Measurements from ENCODE around the gene SULT1E1.

Gene SULT1E1

DNA sequence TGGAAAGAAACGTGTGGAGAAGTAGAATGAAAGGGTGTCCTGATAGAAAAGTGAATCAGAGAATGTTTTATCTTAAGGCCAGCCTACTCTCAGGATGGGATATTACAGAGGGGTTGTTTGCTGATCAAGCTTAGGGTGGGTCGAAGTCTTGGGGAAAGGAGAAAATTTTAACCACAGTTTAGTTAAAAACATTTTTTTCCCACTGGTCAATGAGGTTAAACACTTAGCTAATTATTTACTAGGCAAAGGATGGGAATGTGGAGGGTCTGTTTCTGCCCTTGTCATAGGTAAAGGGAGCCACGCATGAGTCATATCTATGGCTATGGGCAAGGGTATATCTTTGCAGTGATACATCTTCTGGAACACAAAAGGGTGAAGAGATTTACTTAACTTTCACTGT is 16.1 kb upstream of the SULT1E1 start:
- Histone ChIP-seq H3K4me1 (ENCODE audit: control insufficient read depth, insufficient read depth, low read length) (no peaks in the 10 kb centered on the region), H3K27ac (ENCODE audit: low read length) (no peak overlapping the region), H3K36me3 (ENCODE audit: control insufficient read depth, insufficient read depth, low read length) (no peaks in the 10 kb centered on the region), H3K27me3 (ENCODE audit: control insufficient read depth, insufficient read depth, low read length) (no peaks in the 10 kb centered on the region), H3K4me3 (ENCODE audit: low read length) (no peak overlapping the region), H3K9me3 (ENCODE audit: control insufficient read depth, insufficient read depth, low read length) (no peaks in the 10 kb centered on the region)
- no peak for DNase-seq (ENCODE audit: low read depth, low spot score)
- no CpG with 5 or more reads among the region's 3 CpGs for WGBS (ENCODE audit: insufficient coverage, insufficient read length)

DNA sequence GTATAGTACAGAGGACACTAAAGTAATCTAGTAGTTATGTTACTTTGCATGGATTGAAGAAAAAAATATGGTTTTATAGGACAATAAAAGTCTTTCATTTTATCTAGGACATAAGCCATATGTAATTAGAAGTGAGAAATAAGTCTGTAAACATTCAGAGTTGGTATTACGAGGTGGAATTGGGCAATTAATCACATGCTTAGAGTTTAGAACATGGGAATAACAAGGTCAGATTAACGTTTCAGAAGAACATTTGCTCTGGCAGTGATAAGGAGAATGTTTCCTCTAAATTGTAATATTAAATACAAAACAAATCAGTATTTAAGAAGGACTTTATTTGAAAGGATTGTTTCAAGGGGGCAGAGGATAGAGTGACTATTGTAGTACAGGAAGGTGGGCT is 15.6 kb upstream of the SULT1E1 start:
- no CpG with 5 or more reads among the region's 2 CpGs for WGBS (ENCODE audit: insufficient coverage, insufficient read length)
- H3K27ac ChIP-seq (ENCODE audit: low read length), result no peak overlapping the region
- DNase-seq (ENCODE audit: low read depth, low spot score), result no peak
- no peaks in the 10 kb centered on the region for H3K4me1 ChIP-seq (ENCODE audit: control insufficient read depth, insufficient read depth, low read length)
- H3K36me3 ChIP-seq (ENCODE audit: control insufficient read depth, insufficient read depth, low read length), result no peaks in the 10 kb centered on the region
- no peak overlapping the region for H3K4me3 ChIP-seq (ENCODE audit: low read length)
- H3K27me3 ChIP-seq (ENCODE audit: control insufficient read depth, insufficient read depth, low read length), result no peaks in the 10 kb centered on the region
- H3K9me3 ChIP-seq (ENCODE audit: control insufficient read depth, insufficient read depth, low read length), result no peaks in the 10 kb centered on the region

DNA sequence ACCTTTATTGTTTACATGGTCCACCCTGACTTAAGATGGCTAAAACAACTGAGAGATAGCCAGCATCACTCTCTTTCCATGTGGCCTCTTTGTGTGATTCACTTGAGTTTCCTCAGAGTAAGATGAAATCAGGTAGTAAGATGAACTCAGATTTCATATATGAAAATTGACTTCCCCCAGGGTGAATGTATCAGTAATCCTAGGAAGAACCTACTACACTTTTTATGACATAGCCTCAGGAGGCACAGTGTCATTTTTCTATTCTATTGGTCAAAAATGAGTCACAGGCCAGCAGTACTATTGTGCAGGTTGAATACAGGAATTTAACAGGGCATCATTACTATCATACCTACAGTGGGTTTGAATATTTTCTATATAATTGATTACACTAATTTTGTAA is 14.6 kb upstream of the SULT1E1 start:
- Histone ChIP-seq H3K4me1 (ENCODE audit: control insufficient read depth, insufficient read depth, low read length) (no peaks in the 10 kb centered on the region), H3K4me3 (ENCODE audit: low read length) (no peak overlapping the region), H3K36me3 (ENCODE audit: control insufficient read depth, insufficient read depth, low read length) (no peaks in the 10 kb centered on the region), H3K9me3 (ENCODE audit: control insufficient read depth, insufficient read depth, low read length) (no peaks in the 10 kb centered on the region), H3K27ac (ENCODE audit: low read length) (no peak overlapping the region), H3K27me3 (ENCODE audit: control insufficient read depth, insufficient read depth, low read length) (no peaks in the 10 kb centered on the region)
- no peak for DNase-seq (ENCODE audit: low read depth, low spot score)

DNA sequence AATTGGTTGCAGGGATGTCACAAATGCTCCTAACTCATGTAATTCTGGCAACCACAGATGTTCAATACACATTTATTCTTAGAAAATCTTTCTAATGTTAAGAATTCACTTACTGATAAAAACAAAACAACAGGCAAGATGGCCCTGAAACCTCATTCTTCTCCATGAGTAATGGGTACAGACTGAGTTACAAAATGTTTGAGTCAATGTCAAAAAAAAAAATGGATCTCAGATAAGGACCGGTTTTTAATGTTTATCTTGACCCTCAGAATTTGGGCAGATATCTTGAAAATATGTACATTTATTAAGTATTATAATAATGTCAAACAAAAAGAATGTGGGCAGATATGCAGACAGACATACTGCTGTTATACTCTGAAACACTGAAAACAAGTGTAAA is 1.8 kb upstream of the SULT1E1 start:
- no peak overlapping the region for H3K4me3 ChIP-seq (ENCODE audit: low read length)
- H3K36me3 ChIP-seq (ENCODE audit: control insufficient read depth, insufficient read depth, low read length), result no peaks in the 10 kb centered on the region
- no peak overlapping the region for H3K27ac ChIP-seq (ENCODE audit: low read length)
- no peaks in the 10 kb centered on the region for H3K9me3 ChIP-seq (ENCODE audit: control insufficient read depth, insufficient read depth, low read length)
- H3K4me1 ChIP-seq (ENCODE audit: control insufficient read depth, insufficient read depth, low read length), result no peaks in the 10 kb centered on the region
- no peaks in the 10 kb centered on the region for H3K27me3 ChIP-seq (ENCODE audit: control insufficient read depth, insufficient read depth, low read length)
- WGBS (ENCODE audit: insufficient coverage, insufficient read length), result no CpG with 5 or more reads among the region's 1 CpG
- DNase-seq (ENCODE audit: low read depth, low spot score), result no peak

DNA sequence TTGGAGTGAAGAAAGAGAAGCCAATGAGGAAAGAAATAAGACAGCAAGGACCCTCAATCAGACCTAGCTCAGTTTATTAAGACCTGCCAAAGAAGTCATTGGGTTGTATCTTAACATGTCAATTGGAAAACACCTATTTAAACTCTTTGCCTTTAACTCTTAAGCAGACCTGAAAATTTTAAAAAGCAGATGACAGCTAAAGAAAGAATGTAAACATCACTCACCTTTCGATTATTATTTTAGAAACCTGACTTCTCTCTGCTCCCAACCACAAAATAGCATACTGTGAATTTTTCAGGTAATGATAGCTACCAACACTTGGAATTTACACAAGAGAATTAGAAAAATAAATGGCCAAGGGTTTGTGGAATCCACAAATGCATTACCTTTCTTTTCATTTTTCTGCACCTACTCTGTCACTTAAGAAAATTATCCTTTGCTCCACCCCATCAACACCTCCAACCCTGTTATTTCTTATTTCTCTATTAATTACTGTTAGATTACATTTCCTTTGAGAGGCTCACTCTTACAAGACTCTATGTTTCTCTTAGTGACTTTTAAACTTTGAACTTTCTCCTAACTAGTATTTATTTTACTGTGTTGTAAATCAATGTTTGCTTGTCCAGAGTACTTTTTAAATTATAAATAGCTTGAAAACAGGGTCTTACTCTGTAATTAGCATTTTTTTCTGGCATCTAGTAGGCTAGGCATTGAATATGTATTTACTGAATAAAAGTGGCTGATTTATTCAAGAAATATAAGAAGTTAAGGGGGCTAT is 765 bp upstream of the SULT1E1 start:
- no peaks in the 10 kb centered on the region for H3K4me1 ChIP-seq (ENCODE audit: control insufficient read depth, insufficient read depth, low read length)
- no peaks in the 10 kb centered on the region for H3K27me3 ChIP-seq (ENCODE audit: control insufficient read depth, insufficient read depth, low read length)
- no peak for DNase-seq (ENCODE audit: low read depth, low spot score)
- no peaks in the 10 kb centered on the region for H3K36me3 ChIP-seq (ENCODE audit: control insufficient read depth, insufficient read depth, low read length)
- no CpG with 5 or more reads among the region's 1 CpG for WGBS (ENCODE audit: insufficient coverage, insufficient read length)
- H3K9me3 ChIP-seq (ENCODE audit: control insufficient read depth, insufficient read depth, low read length), result no peaks in the 10 kb centered on the region
- H3K27ac ChIP-seq (ENCODE audit: low read length), result no peak overlapping the region
- no peak overlapping the region for H3K4me3 ChIP-seq (ENCODE audit: low read length)

DNA sequence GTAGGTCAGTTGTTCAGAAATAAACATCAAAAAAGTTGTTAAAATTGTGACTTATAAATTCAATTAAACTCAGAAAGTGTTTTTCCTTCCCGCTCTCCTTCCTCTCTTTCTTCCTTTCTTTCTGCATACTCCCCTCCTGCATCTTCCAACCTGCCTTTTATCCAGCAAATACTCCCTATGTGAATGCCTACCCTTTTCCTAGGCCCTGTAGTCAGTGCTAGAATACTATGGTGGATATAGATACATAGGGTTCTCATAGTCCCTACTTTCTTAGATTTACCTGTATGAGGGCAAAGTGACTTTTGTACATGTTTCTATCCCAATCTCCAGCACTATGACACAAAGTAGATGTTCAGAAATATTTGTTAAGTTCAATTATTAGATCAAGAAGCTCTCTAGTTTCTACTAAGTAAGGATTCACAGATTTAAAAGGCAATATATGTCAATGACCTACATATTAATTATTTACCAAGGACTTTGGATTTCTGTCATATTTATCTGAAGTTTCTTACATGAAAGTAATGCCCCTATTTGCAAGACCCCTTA is 732 bp downstream of the SULT1E1 start:
- H3K27me3 ChIP-seq (ENCODE audit: control insufficient read depth, insufficient read depth, low read length), result no peaks in the 10 kb centered on the region
- no peaks in the 10 kb centered on the region for H3K4me1 ChIP-seq (ENCODE audit: control insufficient read depth, insufficient read depth, low read length)
- WGBS (ENCODE audit: insufficient coverage, insufficient read length), result no CpG with 5 or more reads among the region's 1 CpG
- H3K27ac ChIP-seq (ENCODE audit: low read length), result no peak overlapping the region
- no peaks in the 10 kb centered on the region for H3K9me3 ChIP-seq (ENCODE audit: control insufficient read depth, insufficient read depth, low read length)
- DNase-seq (ENCODE audit: low read depth, low spot score), result no peak
- no peaks in the 10 kb centered on the region for H3K36me3 ChIP-seq (ENCODE audit: control insufficient read depth, insufficient read depth, low read length)
- no peak overlapping the region for H3K4me3 ChIP-seq (ENCODE audit: low read length)

DNA sequence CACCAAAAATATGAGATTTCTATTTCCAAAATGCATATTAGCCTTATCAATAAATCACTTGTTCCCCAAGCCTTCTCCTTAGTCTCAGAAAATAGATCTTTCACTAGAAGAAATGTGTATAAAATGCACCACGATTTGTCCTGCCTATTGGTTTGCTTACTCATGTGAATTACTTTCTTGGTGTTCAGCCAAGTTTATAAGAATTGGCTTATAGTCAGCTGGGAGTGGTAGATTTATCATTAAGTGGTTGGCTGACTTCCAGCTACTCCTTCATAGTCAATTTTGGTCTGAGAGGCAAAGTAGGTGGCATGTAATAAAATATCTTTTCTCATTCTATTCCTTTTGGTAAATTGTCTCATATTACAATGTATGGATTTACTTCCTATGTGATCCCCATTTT is 1.3 kb downstream of the SULT1E1 start:
- Histone ChIP-seq H3K9me3 (ENCODE audit: control insufficient read depth, insufficient read depth, low read length) (no peaks in the 10 kb centered on the region), H3K27me3 (ENCODE audit: control insufficient read depth, insufficient read depth, low read length) (no peaks in the 10 kb centered on the region), H3K27ac (ENCODE audit: low read length) (no peak overlapping the region), H3K36me3 (ENCODE audit: control insufficient read depth, insufficient read depth, low read length) (no peaks in the 10 kb centered on the region), H3K4me3 (ENCODE audit: low read length) (no peak overlapping the region), H3K4me1 (ENCODE audit: control insufficient read depth, insufficient read depth, low read length) (no peaks in the 10 kb centered on the region)
- DNase-seq (ENCODE audit: low read depth, low spot score), result no peak
- WGBS (ENCODE audit: insufficient coverage, insufficient read length), result no CpG with 5 or more reads among the region's 1 CpG

DNA sequence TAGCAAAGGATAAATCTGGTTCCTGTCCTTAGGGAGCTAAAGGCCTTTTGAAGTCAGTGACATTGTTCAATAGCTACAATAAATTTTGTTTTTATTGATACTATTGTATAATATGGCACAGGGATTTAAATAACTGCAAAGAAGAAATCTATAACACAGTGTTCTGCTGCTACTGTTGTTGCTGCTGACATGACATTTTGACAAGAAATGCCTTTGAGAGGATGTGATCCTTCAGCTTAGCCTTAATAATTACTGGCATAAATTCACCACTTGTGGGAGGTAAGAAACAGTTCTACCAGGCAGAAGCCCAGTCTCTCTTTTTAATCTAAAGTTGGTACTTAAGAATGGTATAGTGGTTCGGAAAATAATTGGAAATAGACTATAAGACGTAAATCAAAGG is 4.1 kb downstream of the SULT1E1 start:
- 100% methylated on average over 2 of the region's 2 CpGs for WGBS (ENCODE audit: insufficient coverage, insufficient read length)

DNA sequence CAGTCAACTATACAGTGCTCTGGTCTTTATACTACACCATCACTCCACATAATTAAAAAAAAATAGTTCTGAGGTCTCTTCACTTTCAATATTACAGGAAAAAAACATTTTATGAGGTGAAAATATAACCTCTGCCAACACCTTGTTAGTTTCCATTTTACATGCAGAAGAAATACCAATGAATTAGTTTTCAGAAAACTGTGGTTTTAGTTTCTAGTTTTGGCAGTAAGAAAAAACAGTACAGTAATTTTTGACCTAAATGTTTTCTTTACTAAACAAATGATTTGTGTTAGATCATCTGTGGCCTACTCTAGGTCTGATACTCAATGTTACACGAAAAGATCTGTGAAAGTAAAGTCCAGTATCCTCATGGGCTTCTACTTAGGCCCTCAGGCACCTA is 10.0 kb downstream of the SULT1E1 start:
- Histone ChIP-seq H3K27me3 (ENCODE audit: control insufficient read depth, insufficient read depth, low read length) (no peaks in the 10 kb centered on the region), H3K27ac (ENCODE audit: low read length) (no peak overlapping the region), H3K36me3 (ENCODE audit: control insufficient read depth, insufficient read depth, low read length) (no peaks in the 10 kb centered on the region), H3K4me3 (ENCODE audit: low read length) (no peak overlapping the region), H3K9me3 (ENCODE audit: control insufficient read depth, insufficient read depth, low read length) (no peaks in the 10 kb centered on the region), H3K4me1 (ENCODE audit: control insufficient read depth, insufficient read depth, low read length) (no peaks in the 10 kb centered on the region)
- WGBS (ENCODE audit: insufficient coverage, insufficient read length), result no CpG with 5 or more reads among the region's 1 CpG
- no peak for DNase-seq (ENCODE audit: low read depth, low spot score)

More for the DNA sequence above, 4.1 kb downstream of the SULT1E1 start:
- Histone ChIP-seq H3K4me3 (ENCODE audit: low read length) (no peak overlapping the region), H3K4me1 (ENCODE audit: control insufficient read depth, insufficient read depth, low read length) (no peaks in the 10 kb centered on the region), H3K9me3 (ENCODE audit: control insufficient read depth, insufficient read depth, low read length) (no peaks in the 10 kb centered on the region), H3K27me3 (ENCODE audit: control insufficient read depth, insufficient read depth, low read length) (no peaks in the 10 kb centered on the region), H3K36me3 (ENCODE audit: control insufficient read depth, insufficient read depth, low read length) (no peaks in the 10 kb centered on the region), H3K27ac (ENCODE audit: low read length) (no peak overlapping the region)
- DNase-seq (ENCODE audit: low read depth, low spot score), result no peak

DNA sequence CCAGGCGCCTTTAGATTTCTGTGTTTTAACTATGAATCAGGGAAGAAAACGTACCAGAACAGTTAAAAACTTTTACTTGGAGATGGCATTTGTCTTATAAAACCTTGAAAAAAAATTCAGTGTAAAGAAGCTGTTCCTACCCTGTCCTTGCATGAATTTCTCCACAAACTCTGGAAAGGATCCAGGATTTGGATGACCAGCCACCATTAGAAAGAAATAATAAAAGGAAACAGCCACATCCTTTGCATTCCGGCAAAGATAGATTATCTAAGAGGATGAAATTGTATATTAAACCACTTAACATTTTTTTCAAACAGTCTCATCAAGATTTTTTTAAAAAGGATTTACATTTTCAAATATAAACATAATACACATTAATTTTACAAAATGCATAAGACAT is 10.6 kb downstream of the SULT1E1 start:
- Histone ChIP-seq H3K27ac (ENCODE audit: low read length) (no peak overlapping the region), H3K36me3 (ENCODE audit: control insufficient read depth, insufficient read depth, low read length) (no peaks in the 10 kb centered on the region), H3K9me3 (ENCODE audit: control insufficient read depth, insufficient read depth, low read length) (no peaks in the 10 kb centered on the region), H3K27me3 (ENCODE audit: control insufficient read depth, insufficient read depth, low read length) (no peaks in the 10 kb centered on the region), H3K4me1 (ENCODE audit: control insufficient read depth, insufficient read depth, low read length) (no peaks in the 10 kb centered on the region), H3K4me3 (ENCODE audit: low read length) (no peak overlapping the region)
- no peak for DNase-seq (ENCODE audit: low read depth, low spot score)
- no CpG with 5 or more reads among the region's 3 CpGs for WGBS (ENCODE audit: insufficient coverage, insufficient read length)

DNA sequence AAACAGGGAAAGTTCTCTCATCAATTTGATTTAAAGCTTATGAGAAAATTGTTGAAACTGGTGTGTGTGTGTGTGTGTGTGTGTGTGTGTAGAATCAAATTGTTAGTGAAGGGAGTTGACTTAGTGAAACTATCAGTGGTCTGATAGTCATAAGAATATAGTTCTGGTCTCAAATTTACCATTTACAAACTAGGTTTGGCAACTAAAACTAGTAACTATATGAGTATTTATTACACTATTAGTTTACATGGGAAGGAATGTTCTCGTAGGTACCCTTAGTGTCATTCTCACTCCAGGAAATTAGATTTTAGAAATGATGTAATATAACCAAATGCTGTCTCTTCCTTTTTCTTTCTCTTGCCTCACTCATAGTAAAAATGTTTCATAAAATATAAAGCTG is 11.9 kb downstream of the SULT1E1 start:
- Histone ChIP-seq H3K27ac (ENCODE audit: low read length) (no peak overlapping the region), H3K4me1 (ENCODE audit: control insufficient read depth, insufficient read depth, low read length) (no peaks in the 10 kb centered on the region), H3K9me3 (ENCODE audit: control insufficient read depth, insufficient read depth, low read length) (no peaks in the 10 kb centered on the region), H3K4me3 (ENCODE audit: low read length) (no peak overlapping the region), H3K27me3 (ENCODE audit: control insufficient read depth, insufficient read depth, low read length) (no peaks in the 10 kb centered on the region), H3K36me3 (ENCODE audit: control insufficient read depth, insufficient read depth, low read length) (no peaks in the 10 kb centered on the region)
- no peak for DNase-seq (ENCODE audit: low read depth, low spot score)
- WGBS (ENCODE audit: insufficient coverage, insufficient read length), result no CpG with 5 or more reads among the region's 1 CpG

Measured in iPS DF 6.9 (cell line).